Measurements from ENCODE around the gene TNN. TPM values are rescaled to one million over a fixed set of nuclear protein-coding genes. Genes with fewer than 3 reads are reported as not detected.

The TNN gene
- not detected in 2 replicates for total RNA-seq

GRCh38 chr1:175067362-175068106 is at the start of gene TNN:
TSS of gene TNN (plus strand) at chr1:175067833. CDS start at chr1:175077419, 9,586 bp downstream.

GRCh38 chr1:175023043-175023921 is 44.4 kb upstream of the TNN start, which contains the start of gene MRPS14:
TSS of gene MRPS14 (minus strand) at chr1:175023425. CDS start at chr1:175023408, 17 bp downstream.

GRCh38 chr1:175192630-175193526 is 125.2 kb downstream of the TNN start, which contains the start of gene KIAA0040:
TSS of gene KIAA0040 (minus strand) at chr1:175192776. CDS start at chr1:175161013, 31,763 bp downstream.

Other genes with a start within 250 kb of the TNN start
- gene CACYBP, start 67.9 kb upstream of the TNN start, total RNA-seq: 126 and 277 TPM in 2 replicates
- gene MRPS14, start 44.4 kb upstream of the TNN start, total RNA-seq: 28.8 and 39.7 TPM in 2 replicates
- 11.6 and 14.1 TPM in 2 replicates for gene KIAA0040, start 124.9 kb downstream of the TNN start, total RNA-seq

Data from dermis lymphatic vessel endothelial cell (primary cell).